ENCODE measurements around the gene SBF2. TPM values are rescaled to one million over a fixed set of nuclear protein-coding genes. Genes with fewer than 3 reads are reported as not detected.

Gene SBF2
- total RNA-seq, 1 donor from 2014 or later = 26.2 TPM

- no peak for DNase-seq (ENCODE audit: low read depth)
Measured at GRCh38 chr11:9739123-9739900, 554.7 kb downstream of the SBF2 start.

DNA sequence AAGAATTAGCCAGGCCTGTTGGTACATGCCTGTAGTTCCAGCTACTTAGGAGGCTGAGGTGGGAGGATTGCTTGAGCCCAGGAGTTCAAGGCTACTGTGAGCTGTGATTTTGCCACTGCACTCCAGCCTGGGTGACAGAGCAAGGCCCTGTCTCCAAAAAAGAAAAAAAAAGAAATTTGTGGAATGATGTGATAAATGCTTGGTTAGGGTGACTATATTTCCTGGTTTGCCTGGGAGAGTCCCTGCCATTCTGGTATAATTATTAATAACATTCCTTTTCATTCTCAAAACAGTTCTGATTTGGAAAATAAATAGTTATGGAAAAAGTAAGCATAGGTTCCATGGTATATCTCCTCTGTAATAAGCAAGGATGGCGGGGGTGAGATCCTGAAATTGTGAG is 555.3 kb downstream of the SBF2 start:
- no peak overlapping the region for H3K4me3 ChIP-seq (ENCODE audit: low read depth, low read length)
- no peak for DNase-seq (ENCODE audit: low read depth)
- no peak for TF ChIP-seq CTCF (conservative IDR thresholded peaks at IDR 0.05; ENCODE audit: low read depth, low read length)

More at GRCh38 chr11:9739123-9739900, 554.7 kb downstream of the SBF2 start:
- no peak overlapping the region for H3K4me3 ChIP-seq (ENCODE audit: low read depth, low read length)
- no peak for TF ChIP-seq CTCF (conservative IDR thresholded peaks at IDR 0.05; ENCODE audit: low read depth, low read length)

DNA sequence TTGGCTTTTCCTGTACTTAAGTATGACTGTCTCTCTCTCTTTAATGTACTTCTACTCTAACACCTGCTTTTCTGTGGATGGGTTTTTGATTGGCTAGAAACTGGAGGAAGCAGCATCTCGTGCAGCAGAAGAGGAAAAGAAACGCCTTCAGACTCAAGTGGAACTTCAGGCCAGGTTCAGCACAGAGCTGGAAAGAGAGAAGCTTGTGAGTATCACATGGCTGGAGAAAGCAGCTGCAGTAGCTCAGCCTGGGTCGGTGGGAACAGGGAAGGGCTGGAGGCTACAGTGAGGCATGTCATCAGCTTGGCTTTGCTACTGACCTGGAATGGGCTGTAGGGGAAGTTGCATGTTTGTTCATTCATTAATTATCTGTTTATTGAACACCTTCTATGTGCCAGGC is 555.9 kb downstream of the SBF2 start:
- H3K4me3 ChIP-seq (ENCODE audit: low read depth, low read length) = no peak overlapping the region
- no peak for TF ChIP-seq CTCF (conservative IDR thresholded peaks at IDR 0.05; ENCODE audit: low read depth, low read length)
- no peak for DNase-seq (ENCODE audit: low read depth)

DNA sequence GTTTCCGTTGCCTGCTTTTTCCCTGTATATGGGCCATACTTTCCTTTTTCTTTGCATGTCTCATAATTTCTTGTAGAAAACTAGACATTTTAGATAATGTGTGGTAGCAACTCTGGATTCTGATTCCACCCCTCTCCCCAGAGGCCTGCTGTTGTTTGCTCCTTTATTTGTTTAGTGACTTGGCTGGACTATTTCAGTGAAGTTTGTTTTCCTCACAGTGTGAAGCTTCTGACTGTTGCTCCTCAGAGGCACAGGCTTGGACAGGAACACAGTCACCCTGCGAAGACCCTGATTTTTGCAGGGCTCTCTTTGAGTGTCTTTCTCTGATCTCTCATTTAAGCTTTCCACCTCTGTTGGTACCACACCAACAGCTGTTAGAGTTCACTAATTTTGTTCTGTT is 557.7 kb downstream of the SBF2 start:
- no peak for TF ChIP-seq CTCF (conservative IDR thresholded peaks at IDR 0.05; ENCODE audit: low read depth, low read length)
- no peak for DNase-seq (ENCODE audit: low read depth)
- H3K4me3 ChIP-seq (ENCODE audit: low read depth, low read length) = no peak overlapping the region

- no peak overlapping the region for H3K4me3 ChIP-seq (ENCODE audit: low read depth, low read length)
- DNase-seq (ENCODE audit: low read depth) = no peak
- TF ChIP-seq CTCF (conservative IDR thresholded peaks at IDR 0.05; ENCODE audit: low read depth, low read length) = no peak
Measured at GRCh38 chr11:9735919-9736318, 558.1 kb downstream of the SBF2 start.

GRCh38 chr11:9735236-9735635 is 558.8 kb downstream of the SBF2 start:
- no peak for DNase-seq (ENCODE audit: low read depth)
- TF ChIP-seq CTCF (conservative IDR thresholded peaks at IDR 0.05; ENCODE audit: low read depth, low read length) = no peak
- H3K4me3 ChIP-seq (ENCODE audit: low read depth, low read length) = no peak overlapping the region

- no peak overlapping the region for H3K4me3 ChIP-seq (ENCODE audit: low read depth, low read length)
- TF ChIP-seq CTCF (conservative IDR thresholded peaks at IDR 0.05; ENCODE audit: low read depth, low read length) = no peak
- DNase-seq (ENCODE audit: low read depth) = no peak
Measured at GRCh38 chr11:9733212-9733611, 560.8 kb downstream of the SBF2 start.

Data from epithelial cell of proximal tubule (primary cell).